Gastroesophageal sphincter (tissue), 4 donors: ENCODE results near the gene SLC22A31. TPM values are rescaled to one million over a fixed set of nuclear protein-coding genes. Genes with fewer than 3 reads are reported as not detected.

ENCODE experiments used
- ATAC-seq: fragments of 150-250 bp; one replicate; pipeline ENCODE4 v1.9.1; 2016; ENCODE audit warnings: mild to moderate bottlenecking, moderate library complexity
- H3K27ac ChIP-seq, 4 donors: fragments of 200-600 bp; sonication (generic) in 3 of 4; 1 replicate in 3 of 4; 2 replicates in 1 of 4; pipeline ENCODE4 v1.5.1; 2016 to 2019
- H3K27me3 ChIP-seq: fragments of 200-600 bp; sonication (generic); one replicate; pipeline ENCODE4 v1.5.1; 2019
- H3K36me3 ChIP-seq, 2 donors: fragments of 200-600 bp; sonication (generic); one replicate each; pipeline ENCODE4 v1.5.1; 2019; ENCODE audit warnings: control low read depth in 1 of 2
- H3K4me1 ChIP-seq, 3 donors: fragments of 200-600 bp; sonication (generic); 1 replicate in 2 of 3; 2 replicates in 1 of 3; pipeline ENCODE4 v1.5.1; 2016 to 2019; ENCODE audit warnings: control low read depth in 2 of 3
- H3K4me3 ChIP-seq, 2 donors: fragments of 200-600 bp; sonication (generic); one replicate each; pipeline ENCODE4 v1.5.1; 2019; ENCODE audit warnings: mild to moderate bottlenecking in 1 of 2, moderate library complexity in 1 of 2
- H3K9me3 ChIP-seq, 3 donors: fragments of 200-600 bp; sonication (generic); one replicate each; pipeline ENCODE4 v1.5.1; 2017 to 2019; ENCODE audit warnings: control low read depth in 2 of 3
- EP300 ChIP-seq: sonication (generic); formaldehyde crosslinking; IDR thresholded peaks from one replicate; pipeline ENCODE4 v1.6.1; 2017; ENCODE audit warnings: antibody characterized with exemption, mild to moderate bottlenecking
- POLR2A ChIP-seq, 2 donors: fragments of 450-650 bp; IDR thresholded peaks; one replicate each; pipeline ENCODE4 v1.6.1; 2017; ENCODE audit warnings: antibody characterized with exemption in 2 of 2, mild to moderate bottlenecking in 2 of 2, moderate library complexity in 1 of 2
- POLR2AphosphoS5 ChIP-seq: sonication (generic); formaldehyde crosslinking; IDR thresholded peaks from one replicate; pipeline ENCODE4 v1.6.1; 2017; ENCODE audit warnings: antibody characterized with exemption
- WGBS, 2 donors: methylation state at CpG; one replicate each; pipeline ENCODE4 v1.1.5; 2018; ENCODE audit warnings: low coverage in 1 of 2; 5-methylcytosine and 5-hydroxymethylcytosine counted together
- total RNA-seq, 4 donors: library from RNA; depleted of rRNA; stranded (reverse); fragments of >200 nt; gene quantifications; one replicate each; pipeline ENCODE4 v1.1.0, GENCODE V29; 2016
- TF ChIP-seq, protein P1 (sequence below), 4 experiments: fragments of 200-600 bp in 2 of 4; fragments of 450-650 bp in 2 of 4; sonication (generic) in 1 of 4; IDR thresholded peaks; one replicate each; pipeline ENCODE4 v1.5.1; 2017 to 2019; ENCODE audit warnings: antibody characterized with exemption in 4 of 4, mild to moderate bottlenecking in 2 of 4, moderate library complexity in 2 of 4

The SLC22A31 gene
- total RNA-seq, 4 donors from 2014 or later = not detected

DNA sequence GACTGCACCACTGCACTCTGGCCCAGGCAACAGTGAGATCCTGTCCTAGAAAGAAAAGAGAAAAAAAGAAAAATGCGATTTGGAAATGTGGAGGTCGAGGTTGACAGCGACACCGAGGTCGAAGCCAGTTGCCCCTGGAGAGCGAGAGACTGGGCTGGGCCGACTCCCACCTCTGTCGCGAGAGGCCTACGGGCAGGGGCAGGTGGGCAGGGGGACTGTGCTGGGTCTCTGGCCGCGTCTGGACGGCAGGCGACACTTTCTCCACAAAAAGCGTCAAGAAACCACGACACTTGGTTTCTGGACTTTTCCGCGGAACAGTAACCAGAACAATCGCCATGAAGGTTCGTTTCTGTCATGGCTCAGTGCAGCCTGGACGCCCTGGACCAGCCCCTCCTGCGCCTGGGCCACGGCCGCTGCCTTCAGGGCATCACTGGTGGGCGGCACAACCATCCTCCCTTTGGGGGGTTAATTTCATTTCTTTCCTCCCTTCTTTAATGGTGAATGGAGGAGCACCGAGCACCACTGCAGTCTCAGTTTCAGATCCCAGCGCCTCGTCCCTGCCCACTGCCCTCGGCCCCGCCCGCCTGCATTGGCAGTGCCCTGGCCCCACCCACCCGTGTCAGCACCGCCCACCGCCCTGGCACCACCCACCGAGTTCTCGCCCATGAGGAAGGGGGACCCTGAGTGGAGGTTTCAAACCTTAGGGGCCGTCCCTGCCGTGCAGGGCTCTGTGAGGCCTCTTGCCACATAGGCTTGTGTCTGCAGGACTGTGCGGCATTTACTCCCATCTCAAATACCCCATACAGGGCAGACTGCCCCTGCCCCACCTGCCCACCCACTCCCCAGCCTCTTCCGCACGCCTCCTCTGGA, 47.3 kb downstream of the SLC22A31 start:
- 40 to 75% methylated on average over 1 to 8 of the region's 41 CpGs for WGBS, 2 donors
- no peak for ATAC-seq

DNA sequence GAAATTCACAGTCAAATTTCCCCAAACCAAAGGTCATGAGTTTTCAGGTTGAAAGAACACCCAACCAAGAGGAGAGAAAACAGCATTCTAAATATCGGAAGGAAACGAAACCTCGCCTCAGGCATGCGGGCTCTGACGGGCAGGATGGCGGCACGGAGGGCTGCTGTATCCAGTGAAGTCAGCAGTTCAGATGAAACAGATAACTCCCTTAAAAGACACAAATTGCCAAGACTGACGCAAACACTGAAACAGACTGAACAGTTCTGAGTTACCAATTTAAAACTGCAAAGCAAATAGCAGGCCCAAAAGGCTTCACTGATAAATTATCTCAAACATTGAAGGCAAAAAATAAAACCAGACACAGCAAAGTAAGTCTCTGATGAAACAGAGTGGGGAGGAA, 49.4 kb downstream of the SLC22A31 start:
- peaks cover 0 to 18% (median 9%) of the 10 kb centered on the region in 3 donors for H3K4me1 ChIP-seq
- no peak overlapping the region for H3K27ac ChIP-seq
- H3K27me3 ChIP-seq = no peaks in the 10 kb centered on the region
- ATAC-seq = no peak
- no peak overlapping the region for H3K4me3 ChIP-seq
- peaks cover 0 to 66% of the 10 kb centered on the region in 2 donors for H3K36me3 ChIP-seq
- WGBS, 2 donors = 93 to 98% methylated on average over 5 to 6 of the region's 8 CpGs
- H3K9me3 ChIP-seq = no peaks in the 10 kb centered on the region
- TF ChIP-seq, protein P1, sequence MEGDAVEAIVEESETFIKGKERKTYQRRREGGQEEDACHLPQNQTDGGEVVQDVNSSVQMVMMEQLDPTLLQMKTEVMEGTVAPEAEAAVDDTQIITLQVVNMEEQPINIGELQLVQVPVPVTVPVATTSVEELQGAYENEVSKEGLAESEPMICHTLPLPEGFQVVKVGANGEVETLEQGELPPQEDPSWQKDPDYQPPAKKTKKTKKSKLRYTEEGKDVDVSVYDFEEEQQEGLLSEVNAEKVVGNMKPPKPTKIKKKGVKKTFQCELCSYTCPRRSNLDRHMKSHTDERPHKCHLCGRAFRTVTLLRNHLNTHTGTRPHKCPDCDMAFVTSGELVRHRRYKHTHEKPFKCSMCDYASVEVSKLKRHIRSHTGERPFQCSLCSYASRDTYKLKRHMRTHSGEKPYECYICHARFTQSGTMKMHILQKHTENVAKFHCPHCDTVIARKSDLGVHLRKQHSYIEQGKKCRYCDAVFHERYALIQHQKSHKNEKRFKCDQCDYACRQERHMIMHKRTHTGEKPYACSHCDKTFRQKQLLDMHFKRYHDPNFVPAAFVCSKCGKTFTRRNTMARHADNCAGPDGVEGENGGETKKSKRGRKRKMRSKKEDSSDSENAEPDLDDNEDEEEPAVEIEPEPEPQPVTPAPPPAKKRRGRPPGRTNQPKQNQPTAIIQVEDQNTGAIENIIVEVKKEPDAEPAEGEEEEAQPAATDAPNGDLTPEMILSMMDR (IDR thresholded peaks at IDR 0.05) = no peak
- no peak for TF ChIP-seq EP300
- no peak for TF ChIP-seq POLR2A (IDR thresholded peaks at IDR 0.05)
- TF ChIP-seq POLR2AphosphoS5 = no peak

More for the DNA sequence above, 47.3 kb downstream of the SLC22A31 start:
- H3K27me3 ChIP-seq = no peaks in the 10 kb centered on the region
- TF ChIP-seq EP300 = no peak
- TF ChIP-seq, protein P1 (IDR thresholded peaks at IDR 0.05) = no peak
- TF ChIP-seq POLR2AphosphoS5 = no peak
- no peak for TF ChIP-seq POLR2A (IDR thresholded peaks at IDR 0.05)
- peaks cover 0 to 48% of the 10 kb centered on the region in 2 donors for H3K36me3 ChIP-seq
- no peak overlapping the region for H3K27ac ChIP-seq
- no peak overlapping the region for H3K4me3 ChIP-seq
- H3K9me3 ChIP-seq = no peaks in the 10 kb centered on the region
- peaks cover 0 to 27% (median 9%) of the 10 kb centered on the region in 3 donors for H3K4me1 ChIP-seq

DNA sequence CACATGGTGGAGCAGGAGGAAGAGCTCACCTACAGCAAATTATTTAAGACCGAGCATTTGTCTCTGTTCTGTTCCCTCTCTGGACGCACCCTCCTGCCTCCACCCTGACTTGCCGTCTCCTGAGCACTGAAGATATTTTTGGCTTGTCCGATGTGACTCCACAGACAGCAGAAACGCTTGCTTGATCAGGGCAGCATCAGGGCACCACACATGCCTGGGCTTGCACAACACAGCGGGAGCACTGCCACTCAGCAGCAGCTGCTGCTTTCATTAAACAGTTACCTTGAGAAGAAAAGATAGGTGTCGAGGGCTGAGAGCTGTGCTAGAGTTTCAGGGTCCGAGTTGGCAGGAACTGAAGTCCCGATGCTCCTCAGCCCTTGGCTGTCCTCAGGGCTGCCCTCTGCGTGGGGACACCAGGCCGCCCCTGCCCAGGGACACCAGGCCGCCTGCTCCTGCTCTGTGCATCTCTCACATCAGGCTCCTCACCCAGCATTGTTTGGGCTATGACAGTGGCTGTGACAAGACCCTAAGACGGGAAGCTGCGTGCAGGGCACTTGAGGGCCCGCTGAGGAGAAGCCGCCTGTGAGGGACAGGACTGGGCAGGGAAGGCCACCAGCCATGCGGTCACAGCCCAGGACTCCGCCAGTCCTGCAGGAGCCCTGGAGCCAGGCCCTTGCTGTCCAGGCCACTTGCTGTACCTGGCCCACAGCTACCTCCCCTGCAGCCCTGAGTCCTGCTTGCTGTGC, 50.1 kb downstream of the SLC22A31 start:
- Histone ChIP-seq H3K36me3 (peaks cover 0 to 73% of the 10 kb centered on the region in 2 donors), H3K4me1 (peaks cover 0 to 11% (median 7%) of the 10 kb centered on the region in 3 donors), H3K4me3 (no peak overlapping the region), H3K9me3 (no peaks in the 10 kb centered on the region), H3K27me3 (no peaks in the 10 kb centered on the region), H3K27ac (no peak overlapping the region)
- no peak for TF ChIP-seq EP300
- 90 to 97% methylated on average over 2 to 5 of the region's 18 CpGs for WGBS, 2 donors
- ATAC-seq = no peak

DNA sequence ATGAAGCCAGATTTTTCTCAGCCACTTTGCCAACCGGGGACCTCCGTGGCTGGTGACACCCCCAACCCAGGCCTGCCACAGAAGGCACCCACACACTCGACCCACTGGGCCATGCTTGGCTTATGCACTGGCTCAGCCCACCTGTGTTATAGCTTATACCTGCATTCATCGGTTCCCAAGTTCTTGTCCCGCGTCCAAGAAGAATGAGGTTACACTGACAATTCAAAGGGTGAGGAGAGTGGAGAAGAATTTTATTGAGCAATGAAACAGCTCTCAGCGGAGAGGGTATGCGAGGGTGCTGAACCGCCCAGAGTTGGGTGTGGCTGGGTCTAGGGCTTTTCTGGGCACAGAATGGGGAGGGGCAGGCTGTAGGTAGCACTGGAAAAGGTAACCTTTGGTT, 51.0 kb downstream of the SLC22A31 start:
- no peak for ATAC-seq
- peaks cover 0 to 82% of the 10 kb centered on the region in 2 donors for H3K36me3 ChIP-seq
- WGBS, 2 donors = 100% methylated on average over 5 to 6 of the region's 9 CpGs

More for the DNA sequence above, 51.0 kb downstream of the SLC22A31 start:
- Histone ChIP-seq H3K4me1 (peaks cover 0 to 2% (median 0%) of the 10 kb centered on the region in 3 donors), H3K27me3 (no peaks in the 10 kb centered on the region), H3K4me3 (no peak overlapping the region), H3K27ac (no peak overlapping the region), H3K9me3 (no peaks in the 10 kb centered on the region)
- TF ChIP-seq POLR2AphosphoS5 = no peak
- no peak for TF ChIP-seq POLR2A (IDR thresholded peaks at IDR 0.05)
- no peak for TF ChIP-seq EP300
- TF ChIP-seq, protein P1 (IDR thresholded peaks at IDR 0.05) = no peak
